Measurements from ENCODE around the gene DPP6.
A peak's percentile ranks its signal among the peaks of the same experiment; 100 is the strongest.

DPP6 gene

GRCh38 chr7:154451480-154452457, 399.6 kb downstream of the DPP6 start:
- no peak for DNase-seq (ENCODE audit: low read depth)

GRCh38 chr7:154463794-154464193, 411.6 kb downstream of the DPP6 start:
- DNase-seq (ENCODE audit: low read depth), result no peak

- DNase-seq (ENCODE audit: low read depth), result no peak
Measured at GRCh38 chr7:154469652-154470051, 417.5 kb downstream of the DPP6 start.

- no peak for DNase-seq (ENCODE audit: low read depth)
Measured at GRCh38 chr7:154472343-154472742, 420.1 kb downstream of the DPP6 start.

DNA sequence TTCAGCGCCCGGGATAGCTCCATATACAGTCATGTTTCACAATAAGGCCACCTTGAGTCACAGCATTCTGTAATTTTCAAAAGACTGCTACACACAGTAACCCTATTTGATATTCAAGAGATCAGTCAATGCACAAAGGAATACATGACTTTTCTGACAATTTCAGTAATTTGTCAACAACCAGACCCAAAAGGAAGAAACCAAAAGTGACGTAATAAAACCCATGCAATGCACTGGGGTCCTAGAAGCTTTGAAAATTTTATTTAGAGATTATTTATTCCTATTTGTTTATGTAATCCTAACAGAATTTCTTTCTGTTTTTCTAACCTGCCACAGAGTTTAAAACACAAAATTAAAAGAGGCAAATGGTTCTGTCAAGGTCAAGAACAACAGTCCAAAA, 421.2 kb downstream of the DPP6 start:
- DNase-seq (ENCODE audit: low read depth), result no peak

DNA sequence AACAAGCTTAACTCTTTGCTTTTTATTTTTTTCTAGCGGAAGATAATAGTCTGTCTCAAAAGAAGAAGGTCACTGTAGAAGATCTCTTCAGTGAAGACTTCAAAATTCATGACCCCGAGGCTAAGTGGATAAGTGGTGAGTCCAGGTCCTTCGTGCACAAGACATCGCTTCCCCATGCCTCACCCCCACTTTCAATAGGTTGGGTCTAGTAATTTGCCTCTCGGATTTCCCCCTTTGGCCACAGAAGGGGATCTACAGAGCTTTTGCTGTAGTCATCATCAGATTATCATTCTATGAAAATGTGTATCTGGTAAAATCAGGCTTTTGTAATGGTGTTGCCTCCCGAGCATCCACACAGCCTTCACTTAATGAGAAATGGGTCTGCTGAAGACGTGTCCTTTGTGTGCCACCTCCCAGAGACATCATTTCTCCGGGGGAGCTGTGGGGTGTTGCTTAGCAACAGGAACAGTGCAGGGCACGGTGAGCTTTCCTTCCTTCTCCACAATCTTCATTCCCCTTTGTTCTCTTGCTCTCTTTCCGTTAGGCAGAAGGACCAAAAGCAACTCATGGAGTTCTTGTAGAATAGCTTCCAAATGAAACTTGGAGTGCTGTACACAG, 422.8 kb downstream of the DPP6 start:
- DNase-seq (ENCODE audit: low read depth), result no peak

- no peak for DNase-seq (ENCODE audit: low read depth)
Measured at GRCh38 chr7:154475864-154476263, 423.7 kb downstream of the DPP6 start.

- no peak for DNase-seq (ENCODE audit: low read depth)
Measured at GRCh38 chr7:154480817-154481216, 428.6 kb downstream of the DPP6 start.

DNA sequence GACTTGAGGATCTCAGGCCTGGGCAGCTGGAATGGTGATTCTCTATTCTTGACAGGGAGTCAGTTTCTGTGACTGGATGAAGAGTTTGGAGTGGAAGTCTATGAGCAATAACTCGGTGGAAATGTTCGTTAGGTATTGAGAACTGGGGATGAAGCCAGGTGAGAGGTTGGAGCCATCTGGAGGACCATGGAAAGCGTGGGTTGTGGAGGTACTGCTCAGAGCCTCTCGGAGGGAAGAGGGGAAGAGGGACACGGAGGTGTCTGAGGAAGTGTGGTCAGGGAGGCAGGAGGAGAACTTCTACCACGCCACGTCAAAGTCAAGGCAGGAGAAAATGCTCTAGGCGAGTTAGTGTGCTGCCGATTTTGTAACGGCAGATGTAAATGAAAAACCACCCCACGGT, 430.7 kb downstream of the DPP6 start:
- DNase-seq (ENCODE audit: low read depth), result no peak

DNA sequence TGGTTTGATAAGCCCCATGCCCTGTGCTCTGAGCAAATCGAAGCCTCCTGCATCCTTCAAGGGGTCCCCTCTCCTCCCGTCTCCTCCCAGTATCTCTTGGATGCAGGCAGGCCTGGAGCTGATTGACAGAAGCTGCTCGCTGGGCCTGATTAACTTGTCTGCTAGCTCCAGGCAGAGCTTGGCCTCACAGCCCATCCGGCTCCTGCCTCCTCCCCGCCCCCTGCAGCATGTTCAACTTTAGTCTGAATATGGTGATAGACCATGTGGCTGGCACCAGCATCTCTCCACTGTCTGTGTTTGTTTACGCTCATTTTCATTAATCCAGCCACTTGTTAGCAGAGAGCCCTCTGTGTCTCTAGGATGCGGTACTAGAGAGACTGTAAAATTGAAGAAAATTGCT, 432.2 kb downstream of the DPP6 start:
- no peak for DNase-seq (ENCODE audit: low read depth)

DNA sequence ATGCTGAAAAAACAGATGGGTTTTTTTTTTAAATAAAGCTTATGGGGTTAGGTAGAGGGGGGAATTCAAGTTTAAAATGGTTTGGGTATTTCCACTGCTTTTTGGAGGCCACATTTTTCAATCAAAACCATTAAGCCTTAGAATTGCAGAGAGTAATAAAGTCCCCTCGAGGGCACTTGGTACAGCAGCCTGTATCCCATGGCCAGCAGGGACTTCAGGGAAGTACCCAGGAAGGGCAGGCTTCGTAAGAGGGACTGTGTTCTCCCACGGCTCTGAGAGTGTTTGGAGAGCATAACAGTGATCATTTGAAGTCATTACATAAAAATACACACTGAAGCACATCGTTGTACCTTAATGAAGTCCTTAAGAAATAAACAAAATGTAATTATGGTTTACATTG, 432.7 kb downstream of the DPP6 start:
- no peak for DNase-seq (ENCODE audit: low read depth)

DNA sequence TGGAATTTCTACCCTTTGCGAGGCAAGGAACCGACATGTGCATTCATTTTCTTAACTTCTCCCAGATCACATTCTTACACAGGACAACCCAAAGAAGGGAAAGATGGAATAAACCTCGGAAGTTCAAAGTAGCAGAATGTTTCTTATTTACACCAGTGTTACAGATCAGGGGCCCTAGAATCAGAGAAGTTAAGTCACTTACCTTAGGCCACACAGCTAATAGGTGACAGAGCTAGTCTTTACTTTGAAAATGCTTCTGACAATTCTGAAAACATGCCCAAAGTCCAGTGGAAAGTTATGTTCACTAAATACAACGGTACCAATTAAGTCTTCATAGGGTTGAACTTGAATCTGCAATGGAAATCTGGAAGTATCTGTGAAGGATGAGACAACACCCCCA, 437.7 kb downstream of the DPP6 start:
- no peak for DNase-seq (ENCODE audit: low read depth)

DNA sequence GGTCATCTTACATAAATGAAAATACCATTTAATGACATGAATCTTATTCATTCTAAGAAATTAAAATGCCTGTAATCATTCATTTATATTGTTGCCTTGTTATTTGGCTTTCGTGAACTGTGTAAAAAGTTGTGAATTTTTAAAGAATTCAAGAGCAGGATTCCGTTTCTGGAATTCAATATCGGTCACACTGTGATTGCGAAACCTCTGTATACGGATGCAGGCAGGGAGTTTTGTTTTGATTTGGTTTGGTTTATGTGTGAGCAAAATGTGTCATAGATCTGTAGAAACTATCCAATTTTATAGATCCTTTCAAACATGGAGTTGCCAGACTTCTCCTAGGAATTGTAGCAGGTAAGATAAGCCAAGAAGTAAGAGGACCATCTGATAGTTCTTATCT, 441.4 kb downstream of the DPP6 start:
- DNase-seq (ENCODE audit: low read depth), result no peak

- DNase-seq (ENCODE audit: low read depth), result no peak
Measured at GRCh38 chr7:154497751-154498150, 445.6 kb downstream of the DPP6 start.

- peak; percentile 2 for DNase-seq (ENCODE audit: low read depth)
Measured at GRCh38 chr7:154503962-154504550, 451.9 kb downstream of the DPP6 start.

DNA sequence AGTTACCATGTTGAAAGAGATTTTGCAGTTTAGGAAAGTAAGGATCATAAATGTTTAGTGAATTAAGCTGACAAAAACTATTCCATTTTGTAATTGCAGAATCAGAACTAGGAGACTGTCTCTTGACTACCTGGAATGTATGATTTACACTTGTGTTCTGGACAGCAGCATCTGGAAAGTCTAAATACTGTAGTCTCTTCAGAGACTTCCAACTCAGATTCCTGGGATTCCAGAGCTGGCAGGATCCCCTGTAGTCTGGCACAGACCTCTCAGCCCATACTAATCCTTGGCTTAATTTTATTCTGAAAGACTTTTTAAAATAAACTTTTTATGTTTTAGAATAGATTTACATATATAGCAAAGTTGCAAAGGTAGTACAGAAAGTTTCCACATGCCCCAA, 452.7 kb downstream of the DPP6 start:
- DNase-seq (ENCODE audit: low read depth), result no peak

DNA sequence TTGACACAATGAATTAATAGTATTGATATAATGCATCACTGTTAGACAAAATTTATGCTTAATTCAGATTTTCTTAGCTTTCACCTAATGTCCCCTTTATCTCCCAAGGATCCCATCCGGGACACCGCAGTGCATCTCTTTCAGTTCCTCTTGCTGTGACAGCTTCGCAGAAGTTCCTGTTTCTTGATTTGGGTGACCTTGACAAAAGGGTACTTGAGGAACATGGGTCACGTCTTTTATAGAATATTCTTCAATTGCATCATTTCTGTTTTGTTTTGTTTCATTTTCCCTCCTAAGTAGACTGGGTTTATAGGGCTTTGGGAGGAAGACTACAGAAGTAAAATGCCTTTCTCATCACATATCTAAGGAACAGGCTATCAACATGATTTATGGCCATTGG, 453.2 kb downstream of the DPP6 start:
- DNase-seq (ENCODE audit: low read depth), result no peak

- DNase-seq (ENCODE audit: low read depth), result no peak
Measured at GRCh38 chr7:154509192-154509591, 457.0 kb downstream of the DPP6 start.

GRCh38 chr7:154512121-154512833, 460.1 kb downstream of the DPP6 start:
- no peak for DNase-seq (ENCODE audit: low read depth)

GRCh38 chr7:154517768-154518167, 465.6 kb downstream of the DPP6 start:
- DNase-seq (ENCODE audit: low read depth), result no peak

- DNase-seq (ENCODE audit: low read depth), result no peak
Measured at GRCh38 chr7:154519229-154519628, 467.0 kb downstream of the DPP6 start.

DNA sequence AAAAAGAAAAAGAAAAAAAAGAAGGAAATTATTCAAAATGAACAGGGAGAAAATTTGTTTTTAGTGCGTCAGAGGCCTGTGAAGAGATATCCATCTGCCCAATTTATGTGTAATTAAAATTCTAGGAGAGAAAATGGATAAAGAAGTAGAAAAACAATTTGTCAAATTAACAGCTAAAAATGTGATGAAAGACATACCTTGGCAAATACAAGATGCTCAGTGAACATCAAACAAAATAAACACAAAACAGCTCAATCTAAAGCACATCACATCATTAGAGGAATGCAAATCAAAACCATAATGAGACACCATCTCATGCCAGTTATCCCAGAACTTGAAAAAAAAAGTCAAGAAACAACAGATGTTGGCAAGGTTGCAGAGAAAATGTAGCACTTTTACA, 477.9 kb downstream of the DPP6 start:
- no peak for DNase-seq (ENCODE audit: low read depth)

DNA sequence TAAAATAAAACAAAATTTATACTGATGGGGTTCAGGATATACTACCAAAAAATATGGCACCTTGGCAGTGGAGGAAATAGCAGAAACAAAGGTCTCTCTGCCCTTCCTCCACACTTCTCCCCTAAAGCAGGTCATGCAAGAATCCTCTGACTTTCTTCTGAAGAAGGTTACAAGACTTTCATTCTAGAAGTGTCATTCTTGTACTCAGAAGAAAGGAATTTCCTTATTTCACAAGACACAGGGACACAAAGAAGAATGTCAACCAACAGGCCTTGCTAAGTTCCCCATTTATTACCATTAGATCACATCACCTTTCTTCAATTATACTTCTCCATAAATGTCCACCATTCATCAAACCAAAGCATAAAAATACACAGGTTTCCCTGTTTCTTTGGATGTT, 480.6 kb downstream of the DPP6 start:
- DNase-seq (ENCODE audit: low read depth), result no peak
